SJCRH30 (cell line): ENCODE measurements around the gene TMEM184A. TPM values are rescaled to one million over a fixed set of nuclear protein-coding genes. Genes with fewer than 3 reads are reported as not detected.

ENCODE experiments used
- DNase-seq, 2 experiments: peaks; one replicate each; pipeline ENCODE4 v3.0.0-alpha.2; 2015 to 2020
- H3K27ac ChIP-seq: fragments of 250-450 bp; sonication (Bioruptor Pico); 2 replicates; pipeline ENCODE4 v1.5.1; 2020; ENCODE audit warnings: mild to moderate bottlenecking, moderate library complexity
- H3K27me3 ChIP-seq: fragments of 250-450 bp; sonication (Bioruptor Pico); 2 replicates; pipeline ENCODE4 v1.5.1; 2020; ENCODE audit warnings: mild to moderate bottlenecking, moderate library complexity
- H3K36me3 ChIP-seq: fragments of 250-450 bp; sonication (Bioruptor Pico); 2 replicates; pipeline ENCODE4 v1.5.1; 2020; ENCODE audit warnings: mild to moderate bottlenecking, moderate library complexity
- H3K4me1 ChIP-seq: fragments of 250-450 bp; sonication (Bioruptor Pico); 2 replicates; pipeline ENCODE4 v1.5.1; 2020; ENCODE audit warnings: mild to moderate bottlenecking, moderate library complexity
- H3K4me3 ChIP-seq: fragments of 250-450 bp; sonication (Bioruptor Pico); 2 replicates; pipeline ENCODE4 v1.5.1; 2020; ENCODE audit warnings: mild to moderate bottlenecking, moderate library complexity
- H3K9me3 ChIP-seq: fragments of 250-450 bp; sonication (Bioruptor Pico); replicated peaks from 2 replicates; pipeline ENCODE4 v1.5.1; 2020; ENCODE audit warnings: mild to moderate bottlenecking, moderate library complexity
- total RNA-seq: library from RNA; depleted of rRNA; stranded (reverse); fragments of >200 nt; shearing (Covaris generic); gene quantifications from 2 replicates; pipeline ENCODE4 v1.2.3, GENCODE V29; 2014

Gene TMEM184A
- total RNA-seq, 1 experiment from 2014 or later = not detected

DNA sequence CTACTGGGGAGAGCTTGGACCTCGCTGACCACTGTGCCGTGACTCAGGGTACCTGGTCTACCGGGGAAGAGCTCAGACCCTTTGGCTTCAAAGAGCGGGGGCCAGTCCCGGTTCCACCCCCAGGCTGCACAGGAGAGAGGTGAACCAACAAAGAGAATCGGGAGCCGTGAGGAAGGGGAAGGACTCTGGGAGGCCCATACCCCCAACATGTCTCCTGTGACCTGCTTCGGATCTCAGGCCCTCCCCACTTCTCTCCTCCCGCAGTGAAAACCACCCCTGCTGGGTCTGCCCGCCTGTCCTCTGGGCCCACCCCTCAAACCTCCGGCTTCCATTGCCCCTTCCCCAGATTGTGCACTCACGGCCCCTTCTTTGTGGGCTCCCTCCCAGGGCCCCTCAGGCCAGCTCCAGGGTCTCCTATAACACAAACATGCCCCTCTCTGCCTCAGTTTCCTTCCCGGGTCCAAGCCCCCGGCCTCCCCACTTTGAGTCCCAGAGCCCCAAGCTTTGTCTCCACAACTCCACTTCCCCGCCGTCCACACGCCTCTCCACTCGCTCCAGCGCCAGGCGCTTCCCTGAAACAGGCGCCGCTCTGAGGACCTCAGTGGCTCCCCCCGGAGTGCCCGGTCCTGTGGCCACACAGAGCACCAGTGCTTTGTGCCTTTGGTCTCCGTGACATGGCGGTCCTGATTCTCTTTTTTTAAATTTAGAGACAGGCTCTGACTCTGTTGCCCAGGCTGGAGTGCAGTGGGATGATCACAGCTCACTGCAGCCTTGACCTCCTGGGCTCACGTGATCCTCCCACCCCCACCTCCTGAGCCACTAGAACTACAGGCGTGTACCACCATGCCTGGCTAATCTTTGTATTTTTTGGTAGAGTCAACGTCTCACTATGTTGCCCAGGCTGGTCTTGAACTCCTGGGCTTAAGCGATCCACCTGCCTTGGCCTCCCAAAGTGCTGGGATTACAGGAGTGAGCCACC lies 44.3 kb downstream of the TMEM184A start:
- no peaks in the 10 kb centered on the region for H3K9me3 ChIP-seq
- H3K4me3 ChIP-seq = no peak overlapping the region
- H3K36me3 ChIP-seq = no peaks in the 10 kb centered on the region
- peaks cover 5% of the 10 kb centered on the region; the same call in 1 of the 2 replicates for H3K4me1 ChIP-seq
- no peak overlapping the region for H3K27ac ChIP-seq
- no peaks in the 10 kb centered on the region for H3K27me3 ChIP-seq
- DNase-seq = no peak

DNA sequence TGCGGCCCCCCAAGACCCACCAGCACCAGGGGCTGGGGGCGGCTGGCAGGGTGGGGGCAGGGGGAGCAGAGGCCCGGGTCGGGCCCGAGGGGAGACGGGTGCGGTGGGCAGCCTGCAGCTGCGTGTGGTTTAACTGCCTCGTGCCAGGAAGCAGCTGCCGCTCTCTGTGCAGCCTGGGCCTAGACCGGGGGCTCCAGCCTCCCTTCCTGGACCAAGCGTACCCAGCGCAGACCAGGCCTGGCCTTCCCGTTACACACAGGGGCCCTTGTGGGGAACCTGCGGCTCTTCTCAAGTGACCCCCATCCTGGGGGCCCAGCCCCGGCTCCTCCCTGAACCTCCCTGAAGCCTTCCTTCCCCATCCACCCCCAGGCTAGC lies 45.2 kb downstream of the TMEM184A start:
- Histone ChIP-seq H3K4me1 (peaks cover 6% of the 10 kb centered on the region; the same call in 1 of the 2 replicates), H3K27me3 (no peaks in the 10 kb centered on the region), H3K27ac (no peak overlapping the region), H3K36me3 (no peaks in the 10 kb centered on the region), H3K9me3 (no peaks in the 10 kb centered on the region), H3K4me3 (no peak overlapping the region)
- peak; percentile 25 to 27 for DNase-seq

DNA sequence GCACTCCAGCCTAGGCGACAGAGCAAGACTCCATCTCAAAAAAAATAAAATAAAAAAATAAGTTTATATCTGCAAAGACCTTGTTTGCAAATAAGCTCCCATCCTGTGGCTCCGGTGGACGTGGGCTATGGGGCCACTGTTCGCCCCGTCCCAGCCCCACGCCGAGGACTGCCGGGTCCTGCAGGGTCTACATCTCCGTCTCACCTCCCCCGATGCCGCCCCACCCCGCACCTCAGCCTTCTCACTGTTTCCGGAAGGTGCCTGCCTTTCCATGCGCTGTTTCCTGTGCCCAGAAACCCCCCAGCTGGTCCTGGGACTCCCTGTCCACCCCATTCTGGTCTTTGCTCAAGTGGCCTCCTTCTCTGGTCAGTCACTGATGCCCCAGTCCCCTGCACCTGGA lies 46.8 kb downstream of the TMEM184A start:
- no peak for DNase-seq
- peaks cover 6% of the 10 kb centered on the region; the same call in 1 of the 2 replicates for H3K4me1 ChIP-seq
- H3K36me3 ChIP-seq = no peaks in the 10 kb centered on the region
- no peak overlapping the region for H3K4me3 ChIP-seq
- H3K27ac ChIP-seq = no peak overlapping the region
- H3K27me3 ChIP-seq = no peaks in the 10 kb centered on the region
- no peaks in the 10 kb centered on the region for H3K9me3 ChIP-seq

DNA sequence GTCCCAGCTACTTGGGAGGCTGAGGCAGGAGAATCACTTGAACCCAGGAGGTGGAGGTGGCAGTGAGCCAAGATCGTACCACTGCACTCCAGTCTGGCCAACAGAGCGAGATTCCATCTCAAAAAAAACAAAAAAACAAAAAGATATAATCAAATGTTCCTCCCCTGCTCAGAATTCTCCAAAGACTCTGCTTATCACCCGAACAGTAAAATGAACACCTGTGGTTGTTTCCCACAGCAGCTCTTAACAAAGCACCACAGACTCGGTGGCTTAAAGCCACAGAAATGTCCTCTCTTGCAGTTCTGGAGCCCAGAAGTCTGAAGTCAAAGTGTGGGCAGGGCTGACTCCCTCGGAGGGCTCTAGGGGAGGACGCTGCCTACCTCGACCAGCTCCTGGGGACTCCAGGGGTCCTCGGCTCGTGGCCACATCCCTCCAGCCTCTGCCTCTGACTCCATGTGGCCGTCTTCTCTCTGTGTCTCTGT lies 47.7 kb downstream of the TMEM184A start:
- H3K4me1 ChIP-seq = peaks cover 6% of the 10 kb centered on the region; the same call in 1 of the 2 replicates
- H3K27ac ChIP-seq = no peak overlapping the region
- no peaks in the 10 kb centered on the region for H3K27me3 ChIP-seq
- no peaks in the 10 kb centered on the region for H3K9me3 ChIP-seq
- H3K36me3 ChIP-seq = no peaks in the 10 kb centered on the region
- peak in 1 of 2 experiments; percentile 15 for DNase-seq
- H3K4me3 ChIP-seq = no peak overlapping the region

DNA sequence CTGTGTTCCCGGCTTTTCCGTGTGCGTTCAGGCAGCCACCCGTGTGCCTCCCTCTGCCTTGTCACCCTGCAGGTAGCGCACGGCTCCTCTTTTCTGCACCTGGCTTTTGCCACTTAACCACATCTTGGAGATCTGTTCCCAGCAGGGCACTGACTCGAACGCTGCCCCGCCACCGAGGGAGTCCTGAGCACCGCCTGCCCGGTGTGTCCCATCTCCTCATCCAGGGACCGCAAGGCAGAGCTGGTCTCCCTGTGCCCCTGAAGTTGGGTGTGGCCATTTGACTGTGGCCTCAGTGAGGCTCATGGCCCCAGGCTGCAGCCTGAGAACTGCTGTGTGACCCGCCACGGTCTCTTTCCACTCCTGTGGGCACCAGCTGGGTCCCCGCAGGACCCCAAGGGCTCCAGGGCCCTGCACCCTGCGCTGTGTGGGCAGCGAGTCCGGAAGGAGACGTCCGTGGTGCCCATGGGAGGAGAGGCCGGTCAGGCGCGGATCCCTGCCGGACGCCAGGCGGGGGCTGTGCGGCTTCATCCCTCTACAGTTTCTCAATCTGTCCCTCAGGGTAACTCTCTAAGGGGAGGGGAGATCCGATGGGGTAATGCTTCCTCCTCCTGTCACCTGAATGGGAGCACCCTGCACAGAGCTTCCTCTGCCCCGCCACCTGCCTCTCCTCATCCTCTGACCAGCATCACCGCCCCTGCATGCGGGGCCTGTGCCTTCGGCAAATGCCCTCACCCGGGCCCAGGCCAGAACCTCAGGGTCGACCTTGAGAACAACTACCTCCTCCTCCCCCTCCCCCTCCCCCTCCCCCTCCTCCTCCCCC lies 50.1 kb downstream of the TMEM184A start:
- no peaks in the 10 kb centered on the region for H3K27me3 ChIP-seq
- no peak overlapping the region for H3K27ac ChIP-seq
- DNase-seq = no peak
- peaks cover 5% of the 10 kb centered on the region; the same call in 1 of the 2 replicates for H3K4me1 ChIP-seq
- no peaks in the 10 kb centered on the region for H3K9me3 ChIP-seq
- H3K36me3 ChIP-seq = no peaks in the 10 kb centered on the region
- H3K4me3 ChIP-seq = no peak overlapping the region

DNA sequence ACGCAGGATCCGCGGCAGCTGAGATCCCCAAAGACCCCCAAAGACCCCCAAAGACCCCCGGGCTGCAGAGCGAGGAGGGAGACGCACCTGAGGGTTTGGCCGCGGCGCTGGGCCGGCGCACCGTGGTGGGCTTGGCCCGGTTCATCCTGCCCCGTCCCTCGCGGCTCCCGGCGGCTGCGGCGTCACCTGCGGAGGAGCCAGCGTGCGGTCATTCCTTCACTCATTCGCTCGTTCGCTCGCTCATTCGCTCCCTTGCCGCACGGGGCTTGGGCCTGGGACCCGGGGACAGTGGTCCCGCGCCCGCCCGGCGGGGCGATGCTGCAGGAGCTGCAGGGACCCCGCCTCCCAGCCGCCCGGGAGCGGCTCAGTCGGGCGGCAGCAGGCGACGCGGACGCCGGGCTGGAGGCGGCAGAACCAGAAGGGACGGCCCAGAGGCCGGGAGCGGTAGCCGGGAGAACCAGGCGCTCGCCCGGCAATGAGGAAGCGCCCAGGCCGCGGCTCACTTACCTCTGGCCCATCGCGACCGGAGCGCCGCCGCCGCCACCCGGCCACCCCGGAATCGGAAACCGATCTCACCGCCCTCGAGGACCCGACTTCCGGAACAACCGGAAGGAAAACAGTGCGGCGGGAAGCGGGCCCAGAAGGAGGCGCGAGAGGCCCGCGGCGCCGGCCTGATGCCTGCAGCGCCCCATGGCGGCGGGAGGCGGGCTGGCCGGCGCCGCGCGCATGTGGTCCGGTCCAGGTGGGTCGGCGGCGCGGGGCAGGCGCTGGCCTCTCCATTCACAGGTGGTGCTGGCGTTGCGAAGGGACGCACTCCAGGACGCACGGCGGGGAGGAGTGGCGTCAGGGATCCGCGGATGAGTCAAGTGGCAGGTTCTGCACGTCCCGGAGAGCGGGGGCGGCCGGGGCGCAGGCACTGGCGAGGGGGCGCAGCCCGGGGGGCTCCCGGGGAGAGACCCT lies 51.9 kb downstream of the TMEM184A start, which contains the start of gene INTS1:
Gene INTS1 (minus strand): TSS at position 574 of the 960 bp plus-strand sequence. CDS start 429 bp downstream, at position 145.
- Histone ChIP-seq H3K9me3 (no peaks in the 10 kb centered on the region), H3K27ac (peak within 1 kb of the TSS; percentile 25; the same call in 1 of the 2 replicates)
- peak; percentile 80 to 84 for DNase-seq

DNA sequence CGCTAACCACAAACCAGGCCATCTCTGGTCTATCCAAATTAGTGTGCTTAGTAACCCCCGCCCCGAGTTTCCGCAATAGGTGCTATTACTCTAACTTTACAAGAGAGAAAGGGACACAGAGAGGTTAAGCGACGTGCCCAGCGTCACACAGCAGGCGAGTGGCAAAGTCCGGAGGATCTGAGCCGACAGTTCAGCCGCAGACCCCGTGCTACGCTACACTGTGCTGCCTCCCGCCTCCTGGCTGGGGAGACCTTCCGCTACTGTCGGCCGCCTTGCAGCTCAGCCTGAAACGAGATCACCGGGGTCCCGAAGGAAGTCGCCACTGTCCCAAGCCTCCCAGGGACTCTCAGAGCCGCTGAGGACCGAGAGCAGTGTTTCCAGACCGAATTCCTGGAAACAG lies 52.6 kb downstream of the TMEM184A start:
- H3K9me3 ChIP-seq = no peaks in the 10 kb centered on the region
- peak overlapping the region; percentile 81 for H3K4me3 ChIP-seq
- no peaks in the 10 kb centered on the region for H3K27me3 ChIP-seq
- no peaks in the 10 kb centered on the region for H3K36me3 ChIP-seq
- DNase-seq = no peak
- peaks cover 3% of the 10 kb centered on the region; the same call in 1 of the 2 replicates for H3K4me1 ChIP-seq
- no peak overlapping the region for H3K27ac ChIP-seq

More for the DNA sequence above, 51.9 kb downstream of the TMEM184A start, which contains the start of gene INTS1:
- no peaks in the 10 kb centered on the region for H3K27me3 ChIP-seq
- peak within 1 kb of the TSS; percentile 81 for H3K4me3 ChIP-seq
- H3K36me3 ChIP-seq = no peaks in the 10 kb centered on the region
- peaks cover 3% of the 10 kb centered on the region; the same call in 1 of the 2 replicates for H3K4me1 ChIP-seq

DNA sequence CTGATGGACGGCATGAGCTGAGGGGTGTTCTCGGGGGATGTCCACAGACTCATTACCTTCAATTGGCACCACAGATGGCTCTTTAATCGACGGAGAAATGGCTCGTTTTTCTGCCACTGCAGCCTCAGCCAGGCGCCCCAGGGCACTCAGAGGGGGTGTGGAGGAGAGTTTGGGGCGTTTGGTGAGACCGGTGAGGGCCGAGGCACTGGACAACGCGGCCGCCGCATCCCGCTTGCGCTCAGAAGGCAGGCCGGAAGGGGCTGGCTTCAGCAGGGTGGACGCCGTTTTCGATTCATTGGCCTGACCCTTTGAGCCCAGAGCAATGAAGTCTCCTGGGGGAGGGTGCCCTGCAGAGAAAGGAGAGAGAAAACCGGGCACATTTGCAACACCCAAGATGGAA lies 53.2 kb downstream of the TMEM184A start:
- H3K9me3 ChIP-seq = no peaks in the 10 kb centered on the region
- H3K27me3 ChIP-seq = no peaks in the 10 kb centered on the region
- H3K4me1 ChIP-seq = peaks cover 3% of the 10 kb centered on the region; the same call in 1 of the 2 replicates
- DNase-seq = no peak
- H3K36me3 ChIP-seq = no peaks in the 10 kb centered on the region
- H3K4me3 ChIP-seq = no peak overlapping the region
- H3K27ac ChIP-seq = no peak overlapping the region

DNA sequence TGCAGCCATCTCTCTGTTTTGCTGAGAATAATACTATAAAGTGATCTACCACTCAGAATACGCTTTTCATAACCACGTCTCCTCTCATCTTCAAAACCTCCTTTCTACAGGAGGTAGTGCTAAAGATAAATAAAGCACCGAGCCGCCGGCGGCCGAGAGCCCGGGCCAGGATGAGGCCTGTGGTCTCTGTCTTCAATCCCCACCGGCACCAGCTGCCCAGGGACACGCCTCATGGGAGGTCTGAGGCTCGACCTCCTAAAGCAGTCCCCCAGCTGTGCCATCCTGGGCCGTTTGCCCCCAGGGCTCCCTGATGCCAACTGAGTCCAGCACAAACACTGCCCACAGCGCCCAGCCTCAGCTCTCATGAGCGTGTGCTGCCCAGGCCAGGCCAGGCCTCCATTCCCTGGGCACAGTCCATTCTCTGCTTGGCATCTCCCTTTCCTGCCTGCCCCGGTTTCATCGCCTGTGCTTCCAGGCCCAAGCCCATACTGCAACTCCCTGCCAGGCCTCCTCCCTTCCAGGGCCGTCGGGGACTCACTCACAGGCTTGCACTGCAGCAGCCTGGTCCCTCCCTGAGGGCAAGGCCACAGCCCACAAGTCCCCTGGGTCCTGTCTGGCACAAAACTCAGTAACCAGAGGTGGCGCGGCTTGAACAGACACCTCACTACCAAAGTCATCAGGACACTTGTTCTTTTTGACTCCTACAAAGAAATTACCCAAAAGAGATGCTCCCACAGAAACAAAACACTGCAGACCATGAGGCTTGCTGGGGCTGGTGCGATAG lies 54.3 kb downstream of the TMEM184A start:
- H3K4me1 ChIP-seq = peaks cover under 1% of the 10 kb centered on the region; the same call in 1 of the 2 replicates
- H3K4me3 ChIP-seq = no peak overlapping the region
- no peaks in the 10 kb centered on the region for H3K27me3 ChIP-seq
- DNase-seq = no peak
- H3K9me3 ChIP-seq = no peaks in the 10 kb centered on the region
- no peaks in the 10 kb centered on the region for H3K36me3 ChIP-seq
- H3K27ac ChIP-seq = no peak overlapping the region

DNA sequence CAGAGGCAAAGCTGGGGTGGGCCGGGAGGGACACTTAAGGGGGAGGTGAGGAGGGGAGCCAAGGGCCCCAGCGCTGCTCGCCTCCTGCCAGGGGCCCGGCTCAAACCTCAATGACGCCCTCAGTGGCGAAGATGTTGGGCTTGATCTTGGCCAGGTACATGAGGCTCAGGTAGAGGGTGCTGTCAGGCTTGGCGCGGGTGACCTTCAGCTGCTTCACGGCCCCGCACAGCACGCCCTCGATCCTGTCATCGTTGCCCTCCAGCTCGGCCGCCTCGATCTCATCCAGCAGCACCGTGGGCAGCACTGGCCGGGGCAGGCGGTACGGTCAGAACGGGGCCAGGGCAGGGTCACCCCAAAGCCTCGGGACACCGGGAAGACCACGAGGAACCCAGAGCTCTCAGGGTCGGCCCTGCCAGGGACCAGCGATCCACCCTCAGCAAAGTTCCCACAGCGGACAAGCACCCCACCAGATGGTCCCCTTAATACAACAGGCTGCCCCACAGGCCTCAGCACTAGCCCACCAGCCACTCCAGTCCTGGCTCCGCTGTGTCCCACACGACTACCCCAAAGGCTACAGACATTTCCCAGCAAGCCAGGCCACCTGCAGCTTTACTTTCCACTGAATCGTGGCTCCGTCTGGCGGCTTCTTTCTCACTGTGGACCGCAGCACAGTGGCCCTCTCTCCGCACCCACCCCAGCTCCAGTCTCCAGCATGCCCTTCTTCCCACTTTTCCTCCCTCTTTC lies 55.8 kb downstream of the TMEM184A start:
- DNase-seq = no peak
- no peak overlapping the region for H3K4me3 ChIP-seq
- no peaks in the 10 kb centered on the region for H3K9me3 ChIP-seq
- no peaks in the 10 kb centered on the region for H3K4me1 ChIP-seq
- no peaks in the 10 kb centered on the region for H3K27me3 ChIP-seq
- no peak overlapping the region for H3K27ac ChIP-seq
- H3K36me3 ChIP-seq = no peaks in the 10 kb centered on the region

DNA sequence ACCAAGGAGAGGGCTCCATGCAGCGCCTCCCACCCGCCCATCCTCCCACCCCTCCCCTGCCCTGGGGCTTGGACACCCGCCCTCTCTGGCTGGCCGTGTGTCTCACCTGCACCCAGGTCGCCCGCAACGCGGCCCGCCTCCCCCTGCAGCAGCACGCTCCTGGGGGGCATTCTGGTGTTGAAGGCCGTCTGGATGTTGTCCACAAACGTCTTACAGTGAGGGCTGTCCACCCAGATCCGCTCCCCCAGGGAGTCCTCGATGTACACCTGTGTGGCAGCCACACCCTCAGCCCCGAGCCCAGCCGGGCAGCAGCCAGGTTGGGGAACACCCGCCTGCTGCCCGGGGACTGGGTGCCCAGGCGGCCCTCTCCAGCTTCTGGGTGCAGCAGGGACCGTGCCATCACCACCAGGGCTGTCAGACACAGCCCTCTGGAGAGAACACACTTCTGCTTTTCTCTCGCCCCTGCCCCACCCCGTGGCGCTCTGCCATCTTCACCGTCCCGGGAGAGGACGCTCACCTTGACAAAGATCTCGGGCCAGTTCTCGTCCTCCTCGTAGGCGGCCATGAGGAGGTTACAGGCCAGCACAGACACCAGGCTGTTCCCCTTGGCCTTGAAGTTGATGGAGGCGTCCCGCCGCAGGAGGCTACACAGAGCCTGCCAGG lies 56.5 kb downstream of the TMEM184A start:
- no peak for DNase-seq
- no peaks in the 10 kb centered on the region for H3K9me3 ChIP-seq
- H3K36me3 ChIP-seq = no peaks in the 10 kb centered on the region
- H3K4me3 ChIP-seq = no peak overlapping the region
- H3K27ac ChIP-seq = no peak overlapping the region
- no peaks in the 10 kb centered on the region for H3K4me1 ChIP-seq
- no peaks in the 10 kb centered on the region for H3K27me3 ChIP-seq
